Measurements from ENCODE around the gene CD300A. TPM values are rescaled to one million over a fixed set of nuclear protein-coding genes. Genes with fewer than 3 reads are reported as not detected.
A peak's percentile ranks its signal among the peaks of the same experiment; 100 is the strongest.
"Not testable (repeated sequence)": the region's sequence is repeated elsewhere in the genome, so short reads cannot be mapped to it uniquely, and the experiment has no call there.

Gene CD300A
- total RNA-seq, 4 donors from 2014 or later, result 1.2 to 4.1 (median 2.4) TPM

- H3K4me1 ChIP-seq, result no peaks in the 10 kb centered on the region
- peak; percentile 90 for DNase-seq (ENCODE audit: extremely low spot score)
- H3K36me3 ChIP-seq, result no peaks in the 10 kb centered on the region
- no peak overlapping the region for H3K27ac ChIP-seq (replicated peaks in 1 of 4)
- TF ChIP-seq EP300 (IDR thresholded peaks at IDR 0.05) (no peak), POLR2A (IDR thresholded peaks at IDR 0.05; ENCODE audit: low read depth) (no peak), CTCF (IDR thresholded peaks at IDR 0.05) (no peak), POLR2AphosphoS5 (IDR thresholded peaks at IDR 0.05) (no peak)
- H3K4me3 ChIP-seq, result no peak overlapping the region
- intact Hi-C loops (cut with DNase I), result no loop called here
- H3K27me3 ChIP-seq, result peaks cover 0 to 15% (median 0%) of the 10 kb centered on the region in 4 donors
- no peaks in the 10 kb centered on the region for H3K9me3 ChIP-seq
- WGBS, result 53% methylated on average over 3 of the region's 3 CpGs
Measured at GRCh38 chr17:74513987-74514631, 47.7 kb downstream of the CD300A start.

- no peak for TF ChIP-seq CTCF (IDR thresholded peaks at IDR 0.05)
- no peak for TF ChIP-seq EP300 (IDR thresholded peaks at IDR 0.05)
- no peak for TF ChIP-seq POLR2A (IDR thresholded peaks at IDR 0.05; ENCODE audit: low read depth)
- no peak for TF ChIP-seq POLR2AphosphoS5 (IDR thresholded peaks at IDR 0.05)
- peaks cover 0 to 15% (median 0%) of the 10 kb centered on the region in 4 donors for H3K27me3 ChIP-seq
- H3K4me3 ChIP-seq, result no peak overlapping the region
- H3K27ac ChIP-seq (replicated peaks in 1 of 4), result no peak overlapping the region
- intact Hi-C loops (cut with DNase I), result no loop called here
- no peaks in the 10 kb centered on the region for H3K4me1 ChIP-seq
- H3K36me3 ChIP-seq, result no peaks in the 10 kb centered on the region
- 90% methylated on average over 10 of the region's 10 CpGs for WGBS
- H3K9me3 ChIP-seq, result no peaks in the 10 kb centered on the region
- peak; percentile 34 for DNase-seq (ENCODE audit: extremely low spot score)
Measured at GRCh38 chr17:74514632-74515334, 48.3 kb downstream of the CD300A start.

- 72% methylated on average over 4 of the region's 4 CpGs for WGBS
- DNase-seq (ENCODE audit: extremely low spot score), result peak; percentile 70
- no peak overlapping the region for H3K27ac ChIP-seq (replicated peaks in 1 of 4)
- TF ChIP-seq EP300 (IDR thresholded peaks at IDR 0.05) (no peak), POLR2AphosphoS5 (IDR thresholded peaks at IDR 0.05) (no peak), POLR2A (IDR thresholded peaks at IDR 0.05; ENCODE audit: low read depth) (no peak), CTCF (IDR thresholded peaks at IDR 0.05) (no peak)
- H3K4me1 ChIP-seq, result no peaks in the 10 kb centered on the region
- no peaks in the 10 kb centered on the region for H3K9me3 ChIP-seq
- intact Hi-C loops (cut with DNase I), result no loop called here
- peaks cover 0 to 15% (median 0%) of the 10 kb centered on the region in 4 donors for H3K27me3 ChIP-seq
- H3K4me3 ChIP-seq, result no peak overlapping the region
- H3K36me3 ChIP-seq, result no peaks in the 10 kb centered on the region
Measured at GRCh38 chr17:74515941-74516340, 49.5 kb downstream of the CD300A start.

- no peaks in the 10 kb centered on the region for H3K9me3 ChIP-seq
- no peaks in the 10 kb centered on the region for H3K36me3 ChIP-seq
- intact Hi-C loops (cut with DNase I), result no loop called here
- no peak overlapping the region for H3K27ac ChIP-seq (replicated peaks in 1 of 4)
- H3K27me3 ChIP-seq, result peaks cover 0 to 15% (median 0%) of the 10 kb centered on the region in 4 donors
- no peaks in the 10 kb centered on the region for H3K4me1 ChIP-seq
- WGBS, result 85% methylated on average over 3 of the region's 3 CpGs
- no peak for TF ChIP-seq POLR2AphosphoS5 (IDR thresholded peaks at IDR 0.05)
- no peak for TF ChIP-seq EP300 (IDR thresholded peaks at IDR 0.05)
- TF ChIP-seq POLR2A (IDR thresholded peaks at IDR 0.05; ENCODE audit: low read depth), result no peak
- TF ChIP-seq CTCF (IDR thresholded peaks at IDR 0.05), result no peak
- H3K4me3 ChIP-seq, result no peak overlapping the region
- peak; percentile 91 for DNase-seq (ENCODE audit: extremely low spot score)
Measured at GRCh38 chr17:74516561-74517328, 50.3 kb downstream of the CD300A start.

- H3K9me3 ChIP-seq; H3K36me3 ChIP-seq; H3K4me1 ChIP-seq; H3K27me3 ChIP-seq; intact Hi-C loops (cut with DNase I); H3K27ac ChIP-seq (replicated peaks in 1 of 4); DNase-seq (ENCODE audit: extremely low spot score); H3K4me3 ChIP-seq: not testable (repeated sequence)
- 82% methylated on average over 6 of the region's 6 CpGs for WGBS
Measured at GRCh38 chr17:74518413-74518981, 52.1 kb downstream of the CD300A start.

Measured in esophagus muscularis mucosa (tissue), 4 donors.